Heart left ventricle (tissue), 16 donors: ENCODE data around the gene TMEM91. TPM values are rescaled to one million over a fixed set of nuclear protein-coding genes. Genes with fewer than 3 reads are reported as not detected.

ENCODE experiments used
- ATAC-seq, 4 donors: fragments of 200-7000 bp; cut with Tn5 transposase; one replicate each; pipeline ENCODE4 v1.9.1; 2020 to 2022; ENCODE audit warnings: moderate library complexity in 4 of 4, mild to moderate bottlenecking in 3 of 4, moderate number of reproducible peaks in 1 of 4
- DNase-seq, 5 donors: peaks; one replicate each; pipeline ENCODE4 v3.0.0-alpha.2; 2020
- H3K27ac ChIP-seq, 12 donors: fragments of 200-600 bp; sonication (generic) in 4 of 12; one replicate each; pipeline versions ENCODE4 v1.5.0 to v1.8.0; 2016 to 2022; ENCODE audit warnings: mild to moderate bottlenecking in 2 of 12
- H3K27me3 ChIP-seq, 9 donors: fragments of 200-600 bp; sonication (generic) in 2 of 9; one replicate each; pipeline versions ENCODE4 v1.5.1 to v1.8.0; 2016 to 2022; ENCODE audit warnings: mild to moderate bottlenecking in 3 of 9
- H3K36me3 ChIP-seq, 9 donors: fragments of 200-600 bp; sonication (generic) in 2 of 9; one replicate each; pipeline versions ENCODE4 v1.5.0 to v1.8.0; 2018 to 2022; ENCODE audit warnings: mild to moderate bottlenecking in 2 of 9
- H3K4me1 ChIP-seq, 12 donors: fragments of 200-600 bp; sonication (generic) in 4 of 12; one replicate each; pipeline versions ENCODE4 v1.5.0 to v1.8.0; 2016 to 2022; ENCODE audit warnings: mild to moderate bottlenecking in 3 of 12
- H3K4me3 ChIP-seq, 12 donors: fragments of 200-600 bp; sonication (generic) in 4 of 12; one replicate each; pipeline versions ENCODE4 v1.5.0 to v1.8.0; 2017 to 2022; ENCODE audit warnings: mild to moderate bottlenecking in 9 of 12, moderate library complexity in 4 of 12
- H3K9me3 ChIP-seq, 12 donors: fragments of 200-600 bp; sonication (generic) in 4 of 12; one replicate each; pipeline versions ENCODE4 v1.5.0 to v1.8.0; 2016 to 2022; ENCODE audit warnings: mild to moderate bottlenecking in 1 of 12
- CTCF ChIP-seq, 12 donors: fragments of 200-600 bp; sonication (generic) in 4 of 12; IDR thresholded peaks; one replicate each; pipeline versions ENCODE4 v1.5.0 to v1.8.0; 2018 to 2022; ENCODE audit warnings: antibody characterized with exemption in 12 of 12, mild to moderate bottlenecking in 5 of 12
- POLR2A ChIP-seq, 2 donors: fragments of 450-650 bp; IDR thresholded peaks; one replicate each; pipeline ENCODE4 v1.6.1; 2017; ENCODE audit warnings: antibody characterized with exemption in 2 of 2, mild to moderate bottlenecking in 2 of 2, moderate library complexity in 2 of 2
- WGBS, 4 donors: extraction: QIAGEN DNeasy Blood & Tissue Kit in 2 of 4; methylation state at CpG; one replicate each; pipeline versions ENCODE4 v1.1.5 to v1.1.7; 2013 to 2018; 5-methylcytosine and 5-hydroxymethylcytosine counted together
- intact Hi-C, 10 donors: fragments of 100-400 bp; cut with DNase I; formaldehyde crosslinking; loops; one replicate each; pipeline versions ENCODE4 v1.11.1 to v1.14.2; 2022
- polyA plus RNA-seq, 2 donors: library from polyadenylated mRNA; stranded (reverse); fragments of 200-250 nt; gene quantifications; one replicate each; pipeline ENCODE4 v1.2.3, GENCODE V29; 2013
- total RNA-seq, 9 donors: library from RNA; depleted of rRNA in 2 of 9; stranded (reverse); fragments of >200 nt in 2 of 9; fragmentation: NEBNext Ultra II Directional in 3 of 9; extraction: Animal tissue kit (Norgen Biotek cat#: 25700) in 3 of 9; gene quantifications; one replicate each; pipeline versions ENCODE4 v1.1.0 to v1.2.4, GENCODE V29; 2016 to 2023
- donor health status: ischemic (EF 13 %, LVEDD 7.1; RV severe dilation, severe dysfunction).
- donor health status: healthy with polysubstance abuse.
- donor health status: DM: no; HTN: yes; CAD: no.
- donor health status: DM: no; HTN: no; CAD: no.
- donor health status: ischemic (EF 25% LVEDD 6.9; RV normal size, moderate dysfunction).
- donor health status: ischemic (EF 25% LVEDD 5.7; RV mildly dilated, moderate dysfunction).
- donor health status: healthy.
- donor health status: DM: yes; HTN: yes; CAD: no.
- donor health status: ischemic (EF 35%, LVEDD 5.7; RV mildly dilated, moderate dysfunction).
- donor health status: nonischemic (EF 11% LVEDD 7.7; RV severe dilation, severe dysfunction).
- donor health status: DM: yes; HTN: yes; CAD: no.
- donor health status: PGD.
- donor health status: ischemic (EF 29% LVEDD 5.4; RV normal size, mild dysfunction).
- donor health status: nonischemic (EF 23%, LVEDD 6.1; RV moderate dilation, normal function).

Gene TMEM91
- total and polyA plus RNA-seq, 11 donors = 1.0 to 6.7 (median 2.5) TPM

- H3K27me3 ChIP-seq = no peaks in the 10 kb centered on the region
- no peak for TF ChIP-seq POLR2A (IDR thresholded peaks at IDR 0.05)
- TF ChIP-seq CTCF (IDR thresholded peaks at IDR 0.05) = no peak
- no peak for ATAC-seq
- 92 to 95% (median 93%) methylated on average over 14 to 16 of the region's 16 CpGs for WGBS, 4 donors
- peaks cover 0 to 74% (median 21%) of the 10 kb centered on the region in 9 donors for H3K36me3 ChIP-seq
- DNase-seq = no peak
- H3K4me3 ChIP-seq = no peak overlapping the region
- peaks cover 0 to 76% (median 22%) of the 10 kb centered on the region in 12 donors for H3K4me1 ChIP-seq
- intact Hi-C loops = no loop called here
- no peak overlapping the region for H3K27ac ChIP-seq
- no peaks in the 10 kb centered on the region for H3K9me3 ChIP-seq
Observed at GRCh38 chr19:41332000-41332399, 44.3 kb upstream of the TMEM91 start.

GRCh38 chr19:41332468-41332867 is 43.9 kb upstream of the TMEM91 start:
- ATAC-seq = no peak
- TF ChIP-seq POLR2A (IDR thresholded peaks at IDR 0.05) = no peak
- no peaks in the 10 kb centered on the region for H3K27me3 ChIP-seq
- DNase-seq = no peak
- 92 to 96% (median 95%) methylated on average over 5 of the region's 5 CpGs for WGBS, 4 donors
- H3K9me3 ChIP-seq = no peaks in the 10 kb centered on the region
- H3K4me1 ChIP-seq = peaks cover 0 to 72% (median 17%) of the 10 kb centered on the region in 12 donors
- H3K27ac ChIP-seq = no peak overlapping the region
- no peak overlapping the region for H3K4me3 ChIP-seq
- peaks cover 0 to 79% (median 24%) of the 10 kb centered on the region in 9 donors for H3K36me3 ChIP-seq
- intact Hi-C loops = no loop called here

GRCh38 chr19:41334793-41335192 is 41.5 kb upstream of the TMEM91 start:
- no peaks in the 10 kb centered on the region for H3K9me3 ChIP-seq
- DNase-seq = no peak
- H3K4me1 ChIP-seq = peaks cover 0 to 53% (median 5%) of the 10 kb centered on the region in 12 donors
- no peak for TF ChIP-seq POLR2A (IDR thresholded peaks at IDR 0.05)
- no peak for TF ChIP-seq CTCF (IDR thresholded peaks at IDR 0.05)
- peak overlapping the region in 7 of 12 donors; percentile 23 to 88 (median 43) for H3K27ac ChIP-seq
- H3K27me3 ChIP-seq = no peaks in the 10 kb centered on the region
- intact Hi-C loops = loop anchor here in 1 of 10 donors (2.0 kb wide), 1 partner anchor 14 kb away; no protein-coding TSS in a partner anchor
- WGBS, 4 donors = 57 to 79% (median 67%) methylated on average over 5 of the region's 5 CpGs
- H3K4me3 ChIP-seq = peak overlapping the region in 1 of 12 donors; percentile 15
- ATAC-seq = peak; percentile 32 to 71 (median 50)
- H3K36me3 ChIP-seq = peaks cover 0 to 89% (median 39%) of the 10 kb centered on the region in 9 donors

GRCh38 chr19:41335467-41335866 is 40.9 kb upstream of the TMEM91 start:
- peaks cover 0 to 89% (median 38%) of the 10 kb centered on the region in 9 donors for H3K36me3 ChIP-seq

More at GRCh38 chr19:41335467-41335866, 40.9 kb upstream of the TMEM91 start:
- Histone ChIP-seq H3K9me3 (no peaks in the 10 kb centered on the region), H3K27me3 (no peaks in the 10 kb centered on the region), H3K4me3 (no peak overlapping the region), H3K4me1 (peaks cover 0 to 46% (median 5%) of the 10 kb centered on the region in 12 donors), H3K27ac (peak overlapping the region in 3 of 12 donors; percentile 43 to 88 (median 47))
- ATAC-seq = no peak
- intact Hi-C loops = loop anchor here in 1 of 10 donors (2.0 kb wide), 1 partner anchor 13 kb away; no protein-coding TSS in a partner anchor
- 95 to 99% (median 95%) methylated on average over 10 of the region's 10 CpGs for WGBS, 4 donors
- DNase-seq = no peak
- TF ChIP-seq CTCF (IDR thresholded peaks at IDR 0.05) (no peak), POLR2A (IDR thresholded peaks at IDR 0.05) (no peak)
